NCI-H345 treated with DMSO at 0.1 percent for 48 hours (cell line): ENCODE data around the gene SPOCD1.

Experiments used
- DNase-seq: peaks from one replicate; lab custom pipeline; 2025; ENCODE audit not compliant: unreplicated experiment; lab: John Stamatoyannopoulos, UW

Gene SPOCD1

DNA sequence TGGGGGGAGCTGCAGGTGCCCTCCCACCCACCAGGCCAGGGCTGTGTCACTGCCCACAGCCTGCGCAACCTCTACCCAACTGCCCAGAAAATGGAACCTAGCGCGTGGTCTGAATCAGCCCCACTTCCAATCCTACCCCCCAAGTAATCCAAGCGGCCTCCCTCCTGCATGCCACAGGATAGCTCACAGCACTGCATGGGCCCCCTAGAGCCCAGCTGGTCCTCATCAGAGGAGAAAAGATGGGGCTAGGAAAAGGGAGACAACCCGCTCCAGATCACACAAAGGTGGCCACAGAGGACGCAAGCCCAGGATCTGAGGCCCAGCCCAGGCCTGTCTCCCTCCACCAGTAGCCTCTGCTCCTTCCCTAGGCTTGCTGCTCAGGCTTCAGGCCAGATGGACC, 57.8 kb downstream of the SPOCD1 start:
- no peak for DNase-seq

- no peak for DNase-seq
These were observed 58.6 kb downstream of the SPOCD1 start for GRCh38 chr1:31757204-31757679.

- DNase-seq: no peak
These were observed 59.2 kb downstream of the SPOCD1 start for GRCh38 chr1:31756578-31756977.

GRCh38 chr1:31755850-31756492, 59.9 kb downstream of the SPOCD1 start:
- DNase-seq: no peak

DNA sequence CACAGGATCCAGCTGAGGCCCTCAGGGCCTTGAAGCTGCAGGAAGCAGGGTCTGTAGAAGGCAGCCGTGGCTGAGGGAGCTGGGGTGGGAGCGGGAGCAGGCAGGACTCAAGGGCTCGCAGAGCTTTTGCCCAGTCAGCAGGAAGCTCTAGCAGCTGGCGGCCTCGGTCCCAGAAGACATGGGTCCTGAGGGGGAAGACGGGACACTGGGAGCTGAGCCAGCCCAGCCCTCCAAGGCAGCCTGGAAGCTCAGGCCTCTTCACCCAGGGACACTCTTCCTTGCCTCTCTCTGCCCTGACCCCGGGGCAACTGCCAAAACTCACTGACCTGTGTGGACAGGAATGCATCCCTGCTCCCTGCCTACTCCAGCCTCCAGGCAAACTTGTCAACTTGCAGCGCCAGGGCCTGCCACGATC, 60.6 kb downstream of the SPOCD1 start:
- no peak for DNase-seq

DNA sequence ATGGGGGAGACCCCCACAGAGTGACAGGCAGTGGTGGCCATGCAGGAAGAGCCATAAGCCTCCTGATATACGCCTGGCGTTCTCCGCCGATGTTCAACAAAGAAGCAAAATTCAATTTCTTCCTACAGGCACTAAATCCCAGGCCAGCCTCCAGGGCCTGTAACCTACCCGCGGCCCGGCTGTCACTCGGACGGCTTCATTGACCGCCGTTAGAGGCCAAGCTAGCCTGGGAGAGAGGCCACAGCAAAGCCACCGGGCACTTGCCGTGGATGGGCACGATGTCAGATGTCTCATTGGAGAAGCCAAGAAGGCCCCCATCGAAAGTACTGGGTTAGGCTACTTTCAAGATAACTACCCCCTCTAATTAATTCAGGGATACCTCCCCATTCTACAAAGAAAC, 61.4 kb downstream of the SPOCD1 start:
- no peak for DNase-seq

DNA sequence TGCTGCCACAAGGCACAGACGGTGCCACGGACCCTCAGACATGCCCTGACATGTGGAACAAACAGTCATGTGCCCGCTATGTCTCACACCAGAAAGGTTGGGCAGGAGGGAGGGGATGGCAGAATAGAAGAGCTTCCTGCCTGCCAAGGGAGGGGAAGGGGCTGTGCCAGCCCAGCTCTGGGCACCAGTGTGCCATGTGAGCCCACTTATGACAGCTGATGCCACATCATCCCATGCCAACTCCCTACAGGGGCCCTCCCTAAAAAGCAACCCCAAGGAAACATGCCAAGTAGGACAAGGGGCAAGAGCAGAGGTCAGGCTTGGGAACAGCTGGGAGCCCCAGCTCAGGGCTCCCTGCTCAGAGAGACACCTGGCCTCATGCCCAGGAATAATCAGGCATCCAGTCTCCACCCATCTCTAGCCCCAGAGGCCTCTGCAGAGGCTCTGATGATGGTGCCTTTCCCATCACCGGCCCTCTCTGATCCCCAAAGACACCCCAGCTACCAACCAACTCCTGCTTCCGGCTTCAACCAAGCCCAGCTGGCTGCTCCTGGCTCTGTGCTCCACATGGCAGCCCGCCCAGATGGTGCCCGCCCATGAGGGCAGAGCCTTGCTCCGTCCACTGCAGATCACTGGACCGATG, 62.0 kb downstream of the SPOCD1 start:
- peak; percentile 83 for DNase-seq

GRCh38 chr1:31752952-31753475, 62.8 kb downstream of the SPOCD1 start:
- no peak for DNase-seq

DNA sequence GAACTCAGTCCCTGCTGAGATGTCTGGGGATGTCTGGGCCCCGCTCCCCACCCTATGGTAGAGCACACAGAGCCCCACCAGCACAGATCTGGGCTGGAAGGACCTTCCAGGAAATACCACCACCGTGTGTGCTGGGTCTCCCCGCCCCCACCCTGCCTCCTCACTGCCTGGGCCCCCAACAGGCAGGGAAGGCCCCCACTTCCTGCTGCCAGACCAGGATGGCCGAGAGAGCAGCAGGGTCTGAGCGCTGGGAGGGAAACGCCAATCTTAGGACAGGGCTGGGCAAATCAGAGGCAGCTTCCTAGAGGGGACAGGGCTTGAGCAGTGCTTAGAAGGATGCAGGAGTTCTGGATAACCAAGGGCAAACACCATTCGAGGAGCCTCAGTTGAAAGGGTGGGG, 63.6 kb downstream of the SPOCD1 start:
- no peak for DNase-seq

- DNase-seq: no peak
These were observed 64.0 kb downstream of the SPOCD1 start for GRCh38 chr1:31751822-31752241.

DNA sequence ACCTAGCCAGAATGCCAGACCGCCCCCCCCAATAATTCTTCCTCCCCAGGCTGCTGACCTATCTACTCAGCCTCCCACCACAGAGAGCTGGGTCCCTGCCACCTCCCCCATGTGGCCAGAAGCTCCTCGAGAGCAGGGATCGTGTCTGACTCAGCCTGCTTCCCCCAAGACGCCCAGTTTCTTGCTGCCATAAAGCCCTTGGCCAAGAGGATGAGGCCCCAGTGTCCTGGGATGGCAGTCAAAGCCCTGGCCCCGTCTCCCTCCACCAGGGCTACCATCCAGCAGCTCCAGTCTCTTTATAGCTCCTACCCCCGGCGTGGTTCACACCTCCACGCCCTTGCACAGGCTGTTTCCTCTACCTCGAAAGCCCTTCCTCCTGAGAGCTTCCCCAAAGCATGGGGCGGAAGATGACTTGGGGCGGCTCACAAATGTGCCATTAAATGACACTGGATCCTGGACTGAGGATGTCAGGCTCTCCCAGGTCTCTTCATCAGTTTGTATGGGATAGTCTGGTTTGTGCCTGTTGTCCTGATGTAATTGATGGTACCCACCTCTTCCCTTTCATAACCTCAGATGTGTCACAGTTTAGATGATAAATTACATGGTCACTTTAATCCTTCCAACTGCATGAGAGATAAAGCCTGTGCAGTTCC, 64.8 kb downstream of the SPOCD1 start:
- no peak for DNase-seq

- no peak for DNase-seq
These were observed 65.8 kb downstream of the SPOCD1 start for GRCh38 chr1:31749785-31750735.

DNA sequence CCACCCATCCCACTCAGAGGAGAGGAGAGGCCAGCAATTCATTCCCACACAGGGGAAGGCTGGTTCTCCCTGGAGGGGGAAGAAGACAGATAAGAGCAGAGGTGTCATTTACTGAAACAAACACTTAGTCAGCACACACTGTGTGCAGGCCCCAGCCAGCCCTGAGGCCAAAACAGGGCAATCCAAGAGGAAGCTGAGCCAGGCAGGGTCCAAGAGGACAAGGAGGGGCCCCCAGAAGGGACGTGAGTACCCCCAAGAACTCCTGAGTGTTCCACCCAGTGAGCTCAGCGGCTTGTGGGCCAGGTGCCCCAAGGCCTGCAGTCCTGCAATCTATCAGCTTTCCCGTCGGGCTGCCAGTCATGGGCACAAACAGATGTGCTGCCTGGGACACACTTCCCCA, 67.5 kb downstream of the SPOCD1 start:
- DNase-seq: no peak

- no peak for DNase-seq
These were observed 68.5 kb downstream of the SPOCD1 start for GRCh38 chr1:31747304-31747703.

- DNase-seq: no peak
These were observed 69.1 kb downstream of the SPOCD1 start for GRCh38 chr1:31746687-31747086.

DNA sequence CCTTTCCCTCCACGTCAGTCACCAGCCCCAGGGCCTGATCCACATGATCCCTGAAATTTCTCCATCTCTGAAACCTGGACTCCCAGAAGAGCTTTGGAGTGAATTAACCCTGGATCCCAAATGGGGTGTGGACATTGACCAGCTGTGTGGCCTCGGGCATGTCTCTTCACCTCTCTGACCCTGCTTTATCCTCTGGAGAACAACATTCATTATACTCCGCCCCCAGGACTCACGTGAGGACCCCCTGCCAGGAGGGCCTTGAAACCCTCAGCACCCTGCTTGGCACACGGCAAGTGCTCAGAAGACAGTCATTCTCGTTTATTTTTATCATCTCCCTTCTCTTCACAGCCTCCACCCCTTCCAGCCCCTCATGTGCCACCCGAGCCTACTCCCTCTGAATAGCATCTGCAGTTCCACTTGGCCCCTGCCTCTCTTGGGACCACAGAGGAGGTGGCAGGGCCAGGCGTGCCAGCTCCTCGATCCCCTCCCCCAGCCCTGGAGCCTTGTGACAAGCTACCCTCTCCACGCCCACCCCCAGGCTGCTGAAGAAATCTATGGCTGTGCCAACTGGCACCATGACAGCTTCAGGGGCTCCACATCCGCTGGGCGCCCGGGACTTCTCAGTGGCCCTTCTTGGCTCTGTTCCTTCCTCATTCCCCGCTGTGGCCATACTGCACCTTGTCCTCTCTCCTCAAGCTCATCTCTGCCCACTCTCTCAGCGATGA, 69.7 kb downstream of the SPOCD1 start:
- DNase-seq: no peak

- no peak for DNase-seq
These were observed 70.5 kb downstream of the SPOCD1 start for GRCh38 chr1:31745096-31745945.

DNA sequence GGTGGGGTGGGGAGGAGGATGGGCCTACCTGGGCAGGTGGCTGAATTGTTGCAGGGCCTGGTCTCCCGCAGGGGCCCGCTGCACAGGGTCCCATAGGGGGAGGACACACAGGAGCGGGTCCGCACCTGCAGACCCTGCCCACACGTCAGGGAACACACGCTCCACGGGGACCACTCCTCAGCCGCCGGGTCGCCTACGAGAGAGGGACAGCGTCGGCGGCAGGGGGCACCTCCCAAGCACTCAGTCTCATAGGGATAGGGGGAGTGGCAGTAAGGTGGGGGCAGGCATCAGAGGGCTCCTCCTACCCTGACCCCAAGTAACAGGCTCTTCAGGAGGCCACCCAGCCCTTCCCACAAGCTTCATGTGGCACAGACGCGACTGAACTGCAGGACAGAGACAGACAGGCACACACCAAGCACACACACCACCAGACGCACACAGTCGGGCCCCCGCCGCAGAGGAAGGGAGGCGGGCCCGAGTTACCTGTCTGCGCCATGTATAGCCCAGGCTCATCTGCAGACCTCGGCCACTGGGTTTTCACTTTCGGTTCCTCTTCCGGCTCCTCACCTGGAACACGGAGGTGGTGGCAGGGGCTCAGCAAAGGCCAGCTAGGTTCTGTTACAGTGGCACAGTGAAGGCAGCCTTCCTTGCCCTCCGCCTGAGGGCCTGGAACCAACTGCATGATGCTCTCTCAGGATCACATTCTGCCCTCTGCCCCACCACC, 71.5 kb downstream of the SPOCD1 start:
- no peak for DNase-seq
